ENCODE measurements around the gene SNURF.
"Not testable (repeated sequence)": the region's sequence is repeated elsewhere in the genome, so short reads cannot be mapped to it uniquely, and the experiment has no call there.

The SNURF gene

GRCh38 chr15:24971052-24971451 is 16.3 kb downstream of the SNURF start:
- Histone ChIP-seq H3K4me3 (ENCODE audit: low read length) (no peak overlapping the region), H3K36me3 (ENCODE audit: insufficient read depth, low read length) (peaks cover 98% of the 10 kb centered on the region), H3K9ac (ENCODE audit: low read depth, low read length) (no peak overlapping the region), H3K27ac (ENCODE audit: low read depth, low read length) (no peak overlapping the region), H3K9me3 (ENCODE audit: insufficient read depth, low read depth, low read length) (peaks cover 33% of the 10 kb centered on the region), H3K4me1 (ENCODE audit: insufficient read depth, low read length) (0 out of 2 replicates have a peak, but pooled peaks cover 3% of the 10 kb centered on the region), H3K27me3 (ENCODE audit: insufficient read depth, low read length) (no peaks in the 10 kb centered on the region)
- 75% methylated on average over 1 of the region's 3 CpGs for WGBS

- Histone ChIP-seq H3K27me3 (ENCODE audit: insufficient read depth, low read length) (no peaks in the 10 kb centered on the region), H3K4me1 (ENCODE audit: insufficient read depth, low read length) (no peaks in the 10 kb centered on the region), H3K9ac (ENCODE audit: low read depth, low read length) (no peak overlapping the region), H3K9me3 (ENCODE audit: insufficient read depth, low read depth, low read length) (peaks cover 34% of the 10 kb centered on the region), H3K36me3 (ENCODE audit: insufficient read depth, low read length) (peaks cover 98% of the 10 kb centered on the region), H3K27ac (ENCODE audit: low read depth, low read length) (no peak overlapping the region), H3K4me3 (ENCODE audit: low read length) (no peak overlapping the region)
- WGBS = 91% methylated on average over 8 of the region's 8 CpGs
These were observed 17.0 kb downstream of the SNURF start for GRCh38 chr15:24971772-24972171.

GRCh38 chr15:24972707-24973106 is 17.9 kb downstream of the SNURF start:
- not testable (repeated sequence) for H3K4me1 ChIP-seq (ENCODE audit: insufficient read depth, low read length); H3K9ac ChIP-seq (ENCODE audit: low read depth, low read length); H3K27ac ChIP-seq (ENCODE audit: low read depth, low read length); H3K4me3 ChIP-seq (ENCODE audit: low read length); H3K27me3 ChIP-seq (ENCODE audit: insufficient read depth, low read length)
- Histone ChIP-seq H3K36me3 (ENCODE audit: insufficient read depth, low read length) (peaks cover 98% of the 10 kb centered on the region), H3K9me3 (ENCODE audit: insufficient read depth, low read depth, low read length) (peaks cover 34% of the 10 kb centered on the region)
- WGBS = 95% methylated on average over 5 of the region's 5 CpGs

DNA sequence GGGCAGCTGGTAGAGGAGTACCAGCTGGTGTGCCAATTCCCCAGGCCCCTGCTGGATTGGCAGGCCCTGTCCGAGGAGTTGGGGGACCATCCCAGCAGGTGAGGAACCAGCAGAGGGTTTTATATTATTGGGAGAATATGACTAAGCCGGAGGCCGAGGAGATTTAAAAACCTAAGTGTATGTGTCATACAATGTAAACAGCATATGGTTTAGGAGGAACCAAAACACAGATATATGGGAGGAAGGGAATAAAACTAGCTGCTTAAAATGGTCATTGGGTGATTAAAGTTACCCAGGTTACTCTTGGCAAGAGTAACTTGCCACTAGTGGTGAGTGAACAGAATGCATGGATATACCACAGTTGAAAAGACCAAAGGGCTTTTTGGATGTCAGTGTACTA is 22.1 kb downstream of the SNURF start:
- peaks cover 45% of the 10 kb centered on the region for H3K9me3 ChIP-seq (ENCODE audit: insufficient read depth, low read depth, low read length)
- H3K4me3 ChIP-seq (ENCODE audit: low read length) = no peak overlapping the region
- 84% methylated on average over 3 of the region's 3 CpGs for WGBS
- no peaks in the 10 kb centered on the region for H3K27me3 ChIP-seq (ENCODE audit: insufficient read depth, low read length)
- H3K4me1 ChIP-seq (ENCODE audit: insufficient read depth, low read length) = no peaks in the 10 kb centered on the region
- H3K9ac ChIP-seq (ENCODE audit: low read depth, low read length) = no peak overlapping the region
- H3K27ac ChIP-seq (ENCODE audit: low read depth, low read length) = no peak overlapping the region
- H3K36me3 ChIP-seq (ENCODE audit: insufficient read depth, low read length) = peaks cover 99% of the 10 kb centered on the region

GRCh38 chr15:24977686-24978085 is 22.9 kb downstream of the SNURF start:
- 91% methylated on average over 9 of the region's 9 CpGs for WGBS
- no peaks in the 10 kb centered on the region for H3K4me1 ChIP-seq (ENCODE audit: insufficient read depth, low read length)
- peaks cover 46% of the 10 kb centered on the region for H3K9me3 ChIP-seq (ENCODE audit: insufficient read depth, low read depth, low read length)

DNA sequence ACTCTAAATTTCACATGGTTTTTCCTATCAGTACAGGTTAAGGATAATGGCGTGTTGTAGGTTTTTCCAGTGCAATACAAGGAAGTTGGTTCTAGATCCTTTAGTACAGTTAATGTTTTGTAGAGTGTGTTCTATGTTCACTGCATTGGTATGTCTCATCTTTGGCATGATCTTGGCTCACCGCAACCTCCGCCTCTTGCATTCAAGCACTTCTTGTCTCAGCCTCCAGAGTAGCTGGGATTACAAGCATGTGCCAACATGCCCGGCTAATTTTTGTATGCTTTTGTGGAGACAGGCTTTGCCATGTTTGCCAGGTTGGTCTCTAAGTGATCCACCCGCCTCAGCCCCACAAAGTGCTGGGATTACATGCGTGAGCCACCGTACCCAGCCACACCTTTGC is 30.4 kb downstream of the SNURF start:
- no peak overlapping the region for H3K4me3 ChIP-seq (ENCODE audit: low read length)
- 91% methylated on average over 7 of the region's 7 CpGs for WGBS
- no peaks in the 10 kb centered on the region for H3K27me3 ChIP-seq (ENCODE audit: insufficient read depth, low read length)
- H3K4me1 ChIP-seq (ENCODE audit: insufficient read depth, low read length) = no peaks in the 10 kb centered on the region
- peaks cover 99% of the 10 kb centered on the region for H3K36me3 ChIP-seq (ENCODE audit: insufficient read depth, low read length)
- peaks cover 38% of the 10 kb centered on the region for H3K9me3 ChIP-seq (ENCODE audit: insufficient read depth, low read depth, low read length)
- H3K9ac ChIP-seq (ENCODE audit: low read depth, low read length) = no peak overlapping the region
- no peak overlapping the region for H3K27ac ChIP-seq (ENCODE audit: low read depth, low read length)

More at GRCh38 chr15:24977686-24978085, 22.9 kb downstream of the SNURF start:
- H3K4me3 ChIP-seq (ENCODE audit: low read length) = no peak overlapping the region
- no peak overlapping the region for H3K9ac ChIP-seq (ENCODE audit: low read depth, low read length)
- H3K36me3 ChIP-seq (ENCODE audit: insufficient read depth, low read length) = peaks cover 99% of the 10 kb centered on the region
- no peaks in the 10 kb centered on the region for H3K27me3 ChIP-seq (ENCODE audit: insufficient read depth, low read length)
- H3K27ac ChIP-seq (ENCODE audit: low read depth, low read length) = no peak overlapping the region

GRCh38 chr15:24986653-24987052 is 31.9 kb downstream of the SNURF start:
- no peak overlapping the region for H3K9ac ChIP-seq (ENCODE audit: low read depth, low read length)
- peaks cover 99% of the 10 kb centered on the region for H3K36me3 ChIP-seq (ENCODE audit: insufficient read depth, low read length)
- WGBS = 92% methylated on average over 6 of the region's 6 CpGs

More at GRCh38 chr15:24986653-24987052, 31.9 kb downstream of the SNURF start:
- no peaks in the 10 kb centered on the region for H3K4me1 ChIP-seq (ENCODE audit: insufficient read depth, low read length)
- H3K9me3 ChIP-seq (ENCODE audit: insufficient read depth, low read depth, low read length) = peaks cover 36% of the 10 kb centered on the region
- no peak overlapping the region for H3K4me3 ChIP-seq (ENCODE audit: low read length)
- H3K27me3 ChIP-seq (ENCODE audit: insufficient read depth, low read length) = no peaks in the 10 kb centered on the region
- H3K27ac ChIP-seq (ENCODE audit: low read depth, low read length) = no peak overlapping the region
